ENCODE results near the gene PACS2.

PACS2 gene

DNA sequence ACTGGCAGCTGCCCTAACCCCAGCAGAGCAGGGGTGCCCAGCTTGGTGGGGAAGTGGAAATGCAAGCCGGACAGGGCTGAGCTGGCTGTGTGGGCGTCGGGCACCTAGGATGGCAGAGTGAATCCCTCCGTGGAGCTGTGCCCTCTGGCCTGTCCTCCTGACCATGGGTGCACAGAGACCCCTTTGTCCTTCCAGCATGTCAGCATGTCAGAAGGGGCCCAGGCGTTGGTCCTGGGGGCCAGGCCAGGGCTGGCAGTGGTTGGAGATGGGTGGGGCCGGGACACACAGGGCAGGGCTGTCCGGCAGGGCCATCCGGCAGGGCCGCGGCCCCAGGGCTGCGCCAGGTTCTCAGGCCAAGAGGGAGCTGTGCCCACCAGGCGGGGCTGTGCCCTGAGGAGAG, 75.0 kb downstream of the PACS2 start:
- DNase-seq, result no peak

DNA sequence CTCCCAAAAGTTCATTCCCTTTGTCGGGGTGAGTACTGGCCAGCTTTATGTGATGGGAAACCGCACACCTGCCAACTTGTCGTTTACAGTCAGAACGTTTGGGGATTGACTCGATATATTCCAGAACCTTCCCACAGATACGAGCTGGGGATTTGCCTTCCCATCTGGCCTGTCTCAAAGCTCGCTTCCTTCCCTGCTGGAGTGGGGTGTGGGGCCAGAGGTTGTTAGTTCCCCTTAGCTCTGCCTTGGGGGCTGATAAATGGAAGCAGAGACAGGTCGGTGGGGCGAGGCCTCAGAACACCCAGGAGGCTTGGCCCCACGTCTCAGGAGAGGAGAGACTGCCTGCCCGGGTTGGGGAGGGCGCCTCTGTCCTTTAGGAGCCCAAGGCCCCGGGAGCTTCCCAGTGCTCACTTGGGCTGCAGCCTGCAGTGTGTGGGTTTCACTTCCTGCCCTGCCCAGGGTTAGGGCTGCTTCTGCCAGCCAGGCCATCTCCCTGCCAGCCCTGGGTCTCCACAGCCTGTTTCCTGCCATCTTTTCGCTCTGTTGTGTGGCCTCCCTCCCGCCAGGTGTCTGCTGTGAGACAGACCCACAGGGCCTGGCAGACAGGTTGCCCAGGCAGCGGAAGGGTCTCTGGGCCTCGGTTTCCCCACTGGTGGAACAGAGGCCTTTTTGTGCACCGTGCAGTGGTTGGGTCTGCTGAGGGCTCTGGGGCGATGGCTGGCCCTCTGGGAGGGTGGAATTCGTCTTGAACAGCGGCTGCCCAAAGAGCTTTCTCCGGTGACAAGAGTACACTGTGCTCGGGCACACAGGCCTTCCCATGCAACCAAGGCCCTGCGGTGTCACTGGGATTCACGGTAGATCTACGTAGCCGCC, 75.7 kb downstream of the PACS2 start:
- no peak for DNase-seq

- no peak for DNase-seq
Measured at GRCh38 chr14:105390849-105391500, 76.4 kb downstream of the PACS2 start.

DNA sequence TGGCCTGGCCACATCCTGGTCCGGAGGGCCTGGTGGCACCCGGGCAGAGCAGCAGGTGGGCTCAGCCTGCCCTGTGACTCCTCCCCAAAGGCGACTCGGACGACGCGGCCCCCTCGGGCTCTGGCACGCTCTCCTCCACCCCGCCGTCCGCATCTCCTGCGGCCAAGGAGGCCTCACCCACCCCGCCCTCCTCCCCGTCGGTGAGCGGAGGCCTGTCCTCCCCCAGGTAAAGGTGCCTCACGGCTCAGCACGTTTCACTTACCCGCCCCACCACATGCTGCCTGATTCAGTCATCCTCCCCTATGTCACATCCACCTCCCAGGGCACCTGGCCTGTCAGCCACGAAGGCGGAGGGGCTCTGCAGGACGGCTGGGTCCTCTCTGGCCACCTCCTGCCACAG, 77.0 kb downstream of the PACS2 start:
- DNase-seq, result no peak

- DNase-seq, result no peak
Measured at GRCh38 chr14:105392131-105393090, 77.9 kb downstream of the PACS2 start.

- no peak for DNase-seq
Measured at GRCh38 chr14:105393151-105393550, 78.6 kb downstream of the PACS2 start.

DNA sequence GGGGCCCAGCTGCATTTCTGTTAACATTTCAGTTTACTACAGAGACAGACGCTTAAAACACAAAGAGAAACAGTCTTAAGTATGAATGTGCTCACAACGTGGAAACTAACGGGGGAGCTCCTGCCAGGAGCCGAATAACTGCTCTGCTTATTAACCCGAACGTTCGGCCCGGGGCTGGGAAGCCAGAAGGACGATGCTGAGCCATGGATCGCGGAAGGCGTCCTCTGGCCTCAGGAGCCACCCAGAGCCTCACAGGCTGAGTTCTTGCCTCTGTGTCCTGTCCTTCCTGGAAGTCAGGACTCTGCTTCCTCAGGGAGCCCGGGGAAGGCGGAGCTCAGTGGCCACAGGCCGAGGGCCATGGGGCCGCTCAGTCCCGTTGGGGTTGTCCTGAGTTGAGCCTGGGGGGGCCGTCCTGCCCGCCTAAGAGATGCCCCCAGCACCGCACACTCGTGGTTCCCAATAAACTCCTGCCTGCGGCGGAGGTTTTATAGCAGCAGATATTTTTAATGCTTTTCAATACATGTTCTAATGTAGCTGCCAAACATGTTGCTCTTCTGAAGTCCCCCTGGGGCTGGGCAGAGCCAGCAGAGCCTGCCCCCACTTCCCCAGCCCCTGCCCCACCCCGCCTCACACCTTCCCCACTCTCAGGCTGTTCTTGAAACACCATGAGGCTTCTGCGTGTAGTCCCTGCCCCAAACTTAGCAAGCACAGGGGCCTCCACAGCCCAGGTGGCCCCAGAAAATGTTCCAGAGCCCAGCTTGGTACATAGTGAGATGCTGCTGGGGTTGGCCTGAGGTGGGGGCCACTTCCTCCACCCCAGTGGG, 80.4 kb downstream of the PACS2 start:
- DNase-seq, result no peak

DNA sequence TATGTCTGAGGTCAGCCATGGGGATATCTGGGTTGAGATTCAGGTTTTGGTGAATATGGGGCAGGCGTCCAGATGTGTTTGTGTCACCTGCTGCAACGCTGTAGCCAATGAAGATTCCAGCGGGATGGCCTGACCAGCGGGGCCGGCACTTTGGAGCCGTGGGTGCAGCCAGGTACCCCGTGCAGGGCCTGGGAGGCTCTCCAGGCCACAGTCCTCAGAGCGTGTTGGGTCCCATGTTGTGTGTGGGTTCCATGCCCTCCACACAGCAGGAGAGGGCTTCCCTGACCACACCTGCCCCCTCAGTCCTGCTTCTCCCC, 80.9 kb downstream of the PACS2 start:
- DNase-seq, result no peak

DNA sequence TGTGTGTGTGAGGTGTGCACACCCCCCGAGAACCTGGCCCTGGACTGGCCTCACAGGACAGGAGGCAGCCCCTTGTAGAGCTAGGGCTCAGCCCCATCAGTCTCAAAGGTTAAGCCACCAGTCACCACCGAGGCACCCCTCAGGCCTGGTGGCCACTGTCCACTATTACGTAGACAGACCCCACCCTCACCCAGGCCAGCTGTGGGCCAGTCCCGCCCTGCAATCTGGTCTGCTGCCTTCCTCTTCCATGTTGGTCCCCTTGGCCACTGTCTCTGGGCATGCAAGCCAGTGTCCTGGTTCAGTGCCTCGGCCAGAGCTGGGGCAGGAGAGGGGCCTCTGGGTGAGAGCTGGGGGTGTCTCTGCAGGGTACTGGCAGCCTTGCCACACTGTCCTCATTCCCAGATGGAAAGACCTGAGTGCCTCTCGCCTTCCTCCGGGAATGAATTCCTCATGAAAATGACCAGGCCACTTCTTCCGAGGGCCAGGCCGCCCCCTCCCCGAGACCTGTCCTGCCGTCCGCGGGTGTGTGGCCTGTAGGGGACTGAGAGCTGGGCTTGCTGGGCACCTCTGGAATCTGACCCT, 82.9 kb downstream of the PACS2 start:
- no peak for DNase-seq

DNA sequence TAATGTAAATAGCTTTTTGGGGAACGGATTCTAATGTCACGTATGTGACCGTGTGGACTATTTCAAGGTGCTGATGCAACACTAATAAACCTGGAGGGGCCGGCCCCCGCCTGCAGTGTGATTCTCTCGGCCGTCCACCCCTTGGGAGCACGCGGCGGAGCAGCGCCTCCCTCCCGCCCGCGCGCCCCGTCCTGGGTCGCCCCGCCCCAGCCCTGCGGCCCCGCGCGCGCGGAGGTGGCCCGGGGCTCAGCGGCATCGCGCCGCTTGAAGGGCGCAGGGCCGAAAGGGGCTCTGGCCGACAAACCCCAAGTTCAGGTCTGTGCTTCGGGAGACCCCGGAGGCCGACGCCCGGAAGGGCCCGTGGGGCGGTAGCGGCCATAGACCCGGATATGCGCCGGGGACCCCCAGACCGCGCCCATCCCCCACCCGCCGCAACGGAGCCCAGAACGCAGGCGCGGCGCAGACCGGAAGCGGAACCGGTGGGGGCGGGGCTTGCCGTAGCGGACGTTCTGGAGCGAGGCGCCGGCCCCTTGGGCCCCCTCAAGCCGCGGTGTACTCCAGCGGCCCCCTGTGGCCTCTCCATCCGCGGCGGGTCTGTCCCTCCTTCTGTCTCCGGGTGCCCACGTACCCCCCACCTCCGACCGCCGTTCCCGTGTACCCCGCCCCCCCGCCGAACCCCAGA, 83.6 kb downstream of the PACS2 start, which contains the start of gene TEX22:
TEX22 (plus strand) TSS at position 495 of the 682 bp plus-strand sequence. CDS start 803 bp downstream, outside the sequence.
- peak; percentile 59 to 88 (median 78) for DNase-seq

DNA sequence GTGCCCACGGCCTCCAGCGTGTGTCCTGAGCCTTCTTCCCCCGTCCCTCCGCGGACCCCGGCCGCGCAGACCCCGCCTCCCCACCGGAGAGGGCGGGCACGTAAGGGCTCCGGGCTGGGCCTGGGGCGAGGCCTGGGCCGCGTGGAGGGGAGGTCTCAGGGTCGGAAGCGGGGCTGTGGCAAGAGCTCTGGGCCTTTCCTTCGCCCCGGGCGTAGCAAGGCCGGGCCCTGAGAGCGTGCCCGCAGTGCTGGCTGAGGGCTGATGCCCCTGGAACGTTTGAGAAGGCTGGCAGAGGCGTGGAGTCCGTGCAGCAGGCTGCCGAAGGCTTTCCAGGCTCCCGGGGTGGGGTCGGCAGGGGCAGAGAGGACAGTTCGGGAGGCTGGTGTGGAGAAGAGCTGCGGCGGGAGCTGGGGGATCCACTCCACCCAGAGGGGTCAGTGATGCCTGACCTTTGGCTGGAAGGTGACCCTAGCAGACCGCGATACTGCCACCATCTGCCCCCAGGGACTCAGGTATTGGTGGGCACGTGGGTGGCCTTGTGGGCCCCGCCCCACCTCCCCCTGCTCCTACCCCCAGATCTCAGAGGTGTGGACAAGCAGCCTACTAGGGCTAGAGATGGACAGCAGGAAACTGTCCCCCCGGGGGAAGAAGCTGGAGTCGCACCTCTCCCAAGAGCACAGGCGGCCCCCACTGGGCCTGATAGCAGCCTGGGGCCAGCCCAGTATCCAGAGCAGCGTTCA, 84.3 kb downstream of the PACS2 start:
- DNase-seq, result peak in 2 of 6 experiments; percentile 36 to 65

DNA sequence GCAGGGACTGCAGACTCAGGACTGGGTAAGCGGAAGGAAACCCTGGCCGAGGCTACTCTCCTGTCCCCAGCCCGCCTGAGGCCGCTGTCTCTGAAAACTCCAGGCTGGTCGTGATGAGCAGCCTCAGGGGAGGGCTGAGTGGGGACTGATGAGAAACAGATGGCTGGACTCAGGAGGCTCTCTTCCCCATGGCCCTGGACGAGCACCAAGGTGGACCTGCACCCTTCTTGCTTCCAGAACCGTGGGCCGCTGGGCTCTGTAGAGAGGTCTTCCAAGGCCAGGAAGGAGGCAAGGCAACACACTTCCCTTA, 84.9 kb downstream of the PACS2 start:
- no peak for DNase-seq

DNA sequence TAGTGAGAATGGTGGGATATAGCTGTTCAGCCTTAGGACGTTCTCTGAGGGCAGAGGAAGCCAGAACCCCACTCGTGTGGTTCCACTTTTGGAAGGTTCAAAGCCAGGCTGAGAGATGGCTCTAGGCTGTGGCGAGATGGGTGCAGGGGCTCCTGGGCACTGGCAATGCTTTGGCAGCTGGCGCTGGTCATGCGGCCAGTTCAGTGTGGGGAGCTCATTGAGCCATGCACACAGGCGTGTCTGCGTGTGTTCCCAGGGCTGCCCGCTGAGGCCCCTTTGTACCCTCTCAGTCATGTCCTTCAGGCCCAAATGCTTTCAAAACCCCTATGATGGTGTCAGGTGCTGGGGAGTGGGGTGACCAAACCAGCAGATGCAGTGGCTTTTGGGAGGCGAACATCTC, 85.5 kb downstream of the PACS2 start:
- DNase-seq, result no peak

DNA sequence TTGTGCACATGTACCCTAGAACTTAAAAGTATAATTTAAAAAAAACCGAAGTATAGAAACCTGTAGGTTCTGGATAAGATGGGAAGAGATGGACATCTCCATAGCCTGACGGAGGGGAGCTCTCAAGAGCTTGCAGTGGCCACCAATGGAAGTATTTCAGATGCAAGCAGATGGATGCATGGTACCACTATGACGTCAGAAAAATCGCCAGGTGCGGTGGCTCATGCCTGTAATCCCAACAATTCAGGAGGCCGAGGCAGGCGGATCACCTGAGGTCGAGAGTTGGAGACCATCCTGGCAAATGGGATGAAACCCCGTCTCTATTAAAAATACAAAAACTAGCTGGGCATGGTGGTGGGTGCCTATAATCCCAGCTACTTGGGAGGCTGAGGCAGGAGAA, 87.2 kb downstream of the PACS2 start:
- no peak for DNase-seq

DNA sequence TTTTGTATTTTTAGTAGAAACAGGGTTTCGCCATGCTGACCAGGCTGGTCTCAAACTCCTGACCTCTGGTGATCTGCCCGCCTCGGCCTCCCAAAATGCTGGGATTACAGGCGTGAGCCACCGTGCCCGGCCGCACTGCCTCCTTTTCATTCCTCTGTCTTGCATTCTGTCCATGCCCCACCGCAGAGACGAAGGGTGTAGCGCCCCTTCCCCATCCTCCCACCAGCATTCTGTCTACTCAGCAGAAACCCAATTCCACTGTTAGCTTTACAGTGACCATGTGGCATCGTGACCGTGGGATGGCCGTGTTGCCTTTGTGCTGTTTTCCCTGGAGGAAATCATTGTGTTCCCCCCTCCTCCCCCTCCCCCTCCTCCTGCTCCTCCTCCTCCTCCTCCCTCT, 94.0 kb downstream of the PACS2 start:
- DNase-seq, result no peak

DNA sequence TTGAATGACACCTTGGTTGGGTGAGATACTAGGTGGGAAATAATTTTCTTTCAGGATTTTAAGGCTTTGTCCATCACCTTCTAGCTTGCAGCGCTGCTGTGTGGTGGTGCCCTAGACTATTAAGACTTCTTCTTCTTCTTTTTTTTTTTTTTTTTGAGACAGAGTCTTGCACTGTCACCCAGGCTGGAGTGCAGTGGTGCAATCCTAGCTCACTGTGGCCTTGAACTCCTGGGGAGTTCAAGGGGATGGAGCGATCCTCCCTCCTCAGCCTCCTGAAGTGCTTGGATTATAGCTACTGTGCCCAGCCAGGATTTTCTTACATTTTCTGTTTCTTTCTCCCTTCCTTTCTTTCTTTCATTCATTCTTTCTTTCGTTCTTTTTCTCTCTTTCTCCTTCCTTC, 94.8 kb downstream of the PACS2 start:
- no peak for DNase-seq

DNA sequence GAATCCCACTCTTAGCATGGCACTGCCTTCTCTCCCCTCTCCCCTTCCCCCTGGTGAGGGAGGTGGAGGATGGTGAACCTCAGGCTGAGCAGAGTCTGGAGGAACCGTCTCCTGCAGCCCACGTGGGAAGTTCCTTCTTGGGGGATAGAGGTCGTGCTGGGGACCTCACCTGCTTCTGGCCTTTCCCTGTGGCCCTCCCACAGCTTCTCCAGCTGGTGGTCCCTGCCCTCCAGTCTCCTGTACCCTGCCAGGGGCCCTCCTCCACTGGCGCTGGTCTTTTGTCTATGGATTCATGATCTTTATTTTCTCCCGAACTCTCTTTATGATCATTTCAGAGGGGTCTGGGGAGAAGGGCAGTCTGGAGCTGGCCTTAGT, 96.1 kb downstream of the PACS2 start:
- DNase-seq, result no peak

DNA sequence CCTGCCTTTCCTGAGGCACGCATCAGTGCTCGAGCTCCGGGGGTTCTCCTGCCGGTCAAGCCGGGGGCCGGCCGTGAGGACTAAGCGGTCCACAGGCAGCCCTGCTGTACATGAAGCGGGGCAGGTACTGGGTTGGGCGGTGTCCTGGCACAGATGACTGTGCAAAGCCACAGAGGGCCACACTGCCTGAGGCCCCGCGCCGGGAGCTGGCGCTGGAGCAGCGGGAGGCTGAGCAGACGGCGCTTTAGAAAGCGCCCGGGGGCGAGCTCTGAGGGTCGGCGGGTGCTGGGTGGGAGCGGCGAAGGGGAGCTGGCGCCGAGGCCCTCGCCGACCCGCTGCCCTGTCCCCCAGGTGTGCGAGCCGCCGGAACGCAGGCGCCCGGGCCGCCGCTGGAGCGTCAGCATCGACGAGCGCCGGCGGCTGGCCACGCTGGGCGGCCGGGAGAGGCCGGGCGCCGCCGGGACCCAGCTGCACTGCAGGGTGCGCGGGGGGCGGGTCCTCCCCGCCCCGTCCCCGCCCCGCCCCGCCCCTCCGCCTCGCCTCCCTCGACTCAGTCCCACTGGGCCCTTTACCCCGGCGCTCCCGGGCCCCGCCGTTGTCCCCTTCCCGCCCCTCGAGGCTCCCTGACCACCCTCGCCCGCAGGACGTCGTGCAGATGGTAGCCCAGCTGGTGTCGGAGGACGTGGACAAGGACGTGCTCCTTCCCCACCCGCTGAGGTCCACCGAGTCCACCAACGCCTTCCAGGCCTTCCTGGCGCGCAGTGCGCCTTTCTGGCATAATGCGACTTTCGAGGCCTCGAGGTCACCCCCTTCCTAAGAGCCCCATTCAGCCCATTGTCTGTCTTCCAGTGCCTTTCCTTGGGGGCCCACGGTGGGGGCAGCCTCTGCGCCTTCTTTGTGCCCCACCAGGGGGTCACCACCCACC, 96.7 kb downstream of the PACS2 start:
- DNase-seq, result peak in 5 of 6 experiments; percentile 14 to 53 (median 28)

DNA sequence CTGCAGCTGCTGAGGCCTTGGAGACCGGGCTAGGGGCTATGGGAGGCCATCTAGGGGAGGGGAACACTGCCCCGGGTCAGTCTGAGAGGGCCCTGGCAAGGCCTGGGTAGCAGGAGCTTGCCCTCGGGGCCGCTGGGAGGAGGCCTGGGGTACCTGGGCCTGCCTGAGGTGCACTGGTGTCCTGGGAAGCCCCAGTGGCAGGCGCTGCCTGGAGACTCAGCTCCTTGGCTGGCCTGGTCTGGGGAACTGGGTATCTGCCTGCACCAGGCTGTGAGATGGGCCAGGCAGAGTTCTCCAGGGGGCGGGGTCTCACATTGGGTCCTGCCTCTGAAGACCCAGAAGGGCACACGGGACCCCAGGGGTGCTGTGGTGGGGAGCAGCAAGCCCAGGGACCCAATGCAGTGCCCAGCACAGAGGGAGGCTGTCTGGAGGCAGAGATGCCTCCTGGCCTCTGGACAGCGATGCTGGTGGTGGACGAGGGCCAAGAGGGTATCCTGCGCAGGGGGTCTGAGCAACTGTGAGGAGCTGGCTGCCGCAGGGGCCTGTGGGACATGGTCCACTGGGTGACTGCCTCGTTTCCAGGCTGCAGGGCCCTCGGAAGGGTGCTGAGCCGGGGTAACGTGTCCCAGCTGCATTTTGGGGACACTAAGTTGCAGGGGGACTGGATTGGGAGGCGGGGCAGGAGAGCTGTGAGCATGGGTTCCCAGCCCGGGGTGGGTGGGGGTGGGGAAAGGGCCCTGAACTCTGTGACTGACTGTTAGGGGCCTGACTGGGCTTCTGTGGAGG, 97.6 kb downstream of the PACS2 start:
- no peak for DNase-seq
